H9 (cell line): ENCODE data around the gene SLAMF6. TPM values are rescaled to one million over a fixed set of nuclear protein-coding genes. Genes with fewer than 3 reads are reported as not detected.

Experiments
- DNase-seq: peaks from one replicate; pipeline ENCODE4 v3.0.0-alpha.2; 2017
- H2AFZ ChIP-seq: one replicate; pipeline ENCODE4 v1.6.1; 2013; ENCODE audit warnings: mild to moderate bottlenecking, low read length, control low read depth, moderate library complexity
- H2AK5ac ChIP-seq: 2 replicates; pipeline ENCODE4 v1.6.1; 2013; ENCODE audit warnings: low read length, control low read depth, mixed read lengths; ENCODE audit not compliant: insufficient read length
- H2BK120ac ChIP-seq: one replicate; pipeline ENCODE4 v1.6.1; 2013; ENCODE audit warnings: low read depth, mild to moderate bottlenecking, low read length, control low read depth, inconsistent platforms; ENCODE audit not compliant: poor library complexity, severe bottlenecking
- H2BK12ac ChIP-seq: 2 replicates; pipeline ENCODE4 v1.6.1; 2013; ENCODE audit warnings: low read length, control low read depth, mixed read lengths, low read depth; ENCODE audit not compliant: insufficient read length
- H2BK15ac ChIP-seq: 2 replicates; pipeline ENCODE4 v1.6.1; 2013; ENCODE audit warnings: low read depth, low read length, control low read depth
- H2BK20ac ChIP-seq: one replicate; pipeline ENCODE4 v1.6.1; 2013; ENCODE audit warnings: low read depth, mild to moderate bottlenecking, low read length, control low read depth, inconsistent platforms; ENCODE audit not compliant: poor library complexity, severe bottlenecking
- H2BK5ac ChIP-seq: 2 replicates; pipeline ENCODE4 v1.6.1; 2013; ENCODE audit warnings: low read length, control low read depth, mixed read lengths; ENCODE audit not compliant: insufficient read length
- H3K14ac ChIP-seq: 2 replicates; pipeline ENCODE4 v1.6.1; 2013; ENCODE audit warnings: low read length, control low read depth; ENCODE audit not compliant: insufficient read depth
- H3K18ac ChIP-seq: 2 replicates; pipeline ENCODE4 v1.6.1; 2013; ENCODE audit warnings: low read depth, mild to moderate bottlenecking, mixed read lengths, low read length, control low read depth; ENCODE audit not compliant: insufficient read length
- H3K23ac ChIP-seq: 2 replicates; pipeline ENCODE4 v1.6.1; 2013; ENCODE audit warnings: low read length, control low read depth, mixed read lengths, low read depth; ENCODE audit not compliant: insufficient read length
- H3K23me2 ChIP-seq: 2 replicates; pipeline ENCODE4 v1.6.1; 2013; ENCODE audit warnings: low read depth, mild to moderate bottlenecking, mixed read lengths, low read length, control low read depth; ENCODE audit not compliant: insufficient read length, poor library complexity, severe bottlenecking
- H3K27ac ChIP-seq: 2 replicates; pipeline ENCODE4 v1.5.1; 2013; ENCODE audit warnings: low read length, control low read depth, mixed read lengths, low read depth; ENCODE audit not compliant: insufficient read length
- H3K27me3 ChIP-seq: 2 replicates; pipeline ENCODE4 v1.6.1; 2013; ENCODE audit warnings: low read length, control low read depth, inconsistent platforms; ENCODE audit not compliant: insufficient read depth
- H3K4ac ChIP-seq: 2 replicates; pipeline ENCODE4 v1.6.1; 2013; ENCODE audit warnings: low read depth, mild to moderate bottlenecking, control low read depth, inconsistent platforms, low read length, moderate library complexity
- H3K4me1 ChIP-seq: 2 replicates; pipeline ENCODE4 v1.6.1; 2013; ENCODE audit warnings: low read length, control low read depth, inconsistent platforms; ENCODE audit not compliant: insufficient read depth
- H3K4me2 ChIP-seq: 2 replicates; pipeline ENCODE4 v1.6.1; 2013; ENCODE audit warnings: low read length, control low read depth, mixed read lengths; ENCODE audit not compliant: insufficient read length, insufficient read depth
- H3K56ac ChIP-seq: 2 replicates; pipeline ENCODE4 v1.6.1; 2013; ENCODE audit warnings: low read depth, mild to moderate bottlenecking, mixed read lengths, low read length, control low read depth; ENCODE audit not compliant: insufficient read length
- H3K79me1 ChIP-seq: 2 replicates; pipeline ENCODE4 v1.6.1; 2013; ENCODE audit warnings: low read depth, mild to moderate bottlenecking, moderate library complexity, low read length, control low read depth, inconsistent platforms; ENCODE audit not compliant: insufficient read depth, poor library complexity, severe bottlenecking
- H3K79me2 ChIP-seq: 2 replicates; pipeline ENCODE4 v1.6.1; 2013; ENCODE audit warnings: low read length, control low read depth, inconsistent platforms; ENCODE audit not compliant: insufficient read depth
- H3K9ac ChIP-seq: 2 replicates; pipeline ENCODE4 v1.6.1; 2013; ENCODE audit warnings: low read length, control low read depth, mixed read lengths; ENCODE audit not compliant: insufficient read length; ENCODE audit errors: extremely low read depth
- H3K9me3 ChIP-seq: one replicate; pipeline ENCODE4 v1.6.1; 2013; ENCODE audit warnings: low read depth, low read length, inconsistent platforms; ENCODE audit not compliant: control insufficient read depth
- H3T11ph ChIP-seq: one replicate; pipeline ENCODE4 v1.6.1; 2013; ENCODE audit warnings: mild to moderate bottlenecking, low read length, control low read depth, inconsistent platforms
- H4K20me1 ChIP-seq: one replicate; pipeline ENCODE4 v1.6.1; 2013; ENCODE audit not compliant: control insufficient read depth, insufficient read length, insufficient read depth
- H4K5ac ChIP-seq: 2 replicates; pipeline ENCODE4 v1.6.1; 2013; ENCODE audit warnings: low read depth, mild to moderate bottlenecking, mixed read lengths, low read length, control low read depth; ENCODE audit not compliant: insufficient read length
- H4K8ac ChIP-seq: replicated peaks from 2 replicates; pipeline ENCODE4 v1.6.1; 2013; ENCODE audit warnings: low read length, control low read depth, mixed read lengths, low read depth; ENCODE audit not compliant: insufficient read length
- H4K91ac ChIP-seq: 2 replicates; pipeline ENCODE4 v1.6.1; 2013; ENCODE audit warnings: low read depth, mild to moderate bottlenecking, moderate library complexity, mixed read lengths, low read length, control low read depth; ENCODE audit not compliant: insufficient read length
- H3K27ac Mint-ChIP-seq, 3 experiments: 2 replicates in 2 of 3; 3 replicates in 1 of 3; pipeline ENCODE4 v1.8.0; 2020 to 2021; ENCODE audit warnings: mixed read lengths in 3 of 3, mild to moderate bottlenecking in 1 of 3, moderate library complexity in 1 of 3
- H3K27me3 Mint-ChIP-seq: 2 replicates; pipeline ENCODE4 v1.8.0; 2021; ENCODE audit warnings: low read depth, mild to moderate bottlenecking, moderate library complexity, mixed read lengths
- H3K36me3 Mint-ChIP-seq, 3 experiments: 2 replicates in 2 of 3; 3 replicates in 1 of 3; pipeline ENCODE4 v1.8.0; 2020 to 2021; ENCODE audit warnings: low read depth in 3 of 3, mixed read lengths in 3 of 3; ENCODE audit not compliant: insufficient read depth in 1 of 3
- H3K4me1 Mint-ChIP-seq, 2 experiments: 2 replicates each; pipeline ENCODE4 v1.8.0; 2020; ENCODE audit warnings: mixed read lengths in 2 of 2
- H3K4me3 Mint-ChIP-seq, 2 experiments: 2 replicates in 1 of 2; 3 replicates in 1 of 2; pipeline ENCODE4 v1.8.0; 2020 to 2021; ENCODE audit warnings: mild to moderate bottlenecking in 2 of 2, mixed read lengths in 2 of 2, moderate library complexity in 1 of 2
- H3K9me3 Mint-ChIP-seq, 2 experiments: 2 replicates in 1 of 2; 3 replicates in 1 of 2; pipeline ENCODE4 v1.8.0; 2020; ENCODE audit warnings: mild to moderate bottlenecking in 2 of 2, mixed read lengths in 2 of 2, moderate library complexity in 1 of 2
- WGBS: extraction: QIAGEN DNeasy Blood & Tissue Kit; methylation state at CpG from one replicate; pipeline ENCODE4 v1.1.7; 2013; ENCODE audit warnings: missing lambda C conversion rate, low lambda C conversion rate, mixed read lengths; ENCODE audit not compliant: insufficient read length; ENCODE audit errors: extremely low coverage; 5-methylcytosine and 5-hydroxymethylcytosine counted together
- total RNA-seq: library from RNA; stranded (reverse); gene quantifications from 2 replicates; pipeline ENCODE4 v1.2.1, GENCODE V29; 2021
- TF ChIP-seq, protein P1 (sequence below): fragments of 200-600 bp; sonication (generic); conservative IDR thresholded peaks from 3 replicates; pipeline ENCODE4 v1.8.0; 2021; ENCODE audit warnings: antibody characterized with exemption, mild to moderate bottlenecking

Gene SLAMF6
- total RNA-seq, 1 experiment from 2014 or later, result not detected

DNA sequence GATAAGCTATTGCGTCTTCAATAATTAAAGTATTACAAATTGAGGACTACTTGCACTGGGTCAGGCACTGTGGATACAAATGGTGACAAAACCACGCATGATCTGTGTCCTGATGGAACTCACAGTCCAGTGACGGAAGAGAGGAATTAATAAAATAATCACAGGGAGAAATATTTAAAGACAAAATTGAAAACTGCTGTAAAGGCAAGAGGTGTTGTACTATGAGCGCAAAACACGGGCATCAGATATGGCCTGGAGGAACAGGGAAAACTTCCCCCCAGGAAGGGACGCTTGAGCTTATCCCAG lies 16.6 kb upstream of the SLAMF6 start:
- Histone ChIP-seq H2BK20ac (no peak overlapping the region), H3K79me2 (no peaks in the 10 kb centered on the region), H3K4me2 (no peak overlapping the region), H3K14ac (no peak overlapping the region), H3K9ac (no peak overlapping the region), H3T11ph (no peak overlapping the region), H4K5ac (no peak overlapping the region), H2BK12ac (no peak overlapping the region), H3K23me2 (no peaks in the 10 kb centered on the region), H2BK15ac (no peak overlapping the region), H3K9me3 (no peaks in the 10 kb centered on the region), H2AK5ac (no peak overlapping the region), H3K27me3 (no peaks in the 10 kb centered on the region), H3K23ac (no peak overlapping the region), H3K27ac (no peak overlapping the region), H3K79me1 (no peaks in the 10 kb centered on the region), H3K56ac (no peak overlapping the region), H3K4me1 (no peaks in the 10 kb centered on the region), H2AFZ (no peak overlapping the region), H4K20me1 (no peaks in the 10 kb centered on the region), H3K4ac (no peak overlapping the region), H3K18ac (no peak overlapping the region), H2BK5ac (no peak overlapping the region), H4K91ac (no peak overlapping the region), H4K8ac (no peak overlapping the region), H2BK120ac (no peak overlapping the region)
- Mint-ChIP-seq H3K4me3 (no peak overlapping the region), H3K27me3 (peaks cover 1% of the 10 kb centered on the region; the same call in 1 of the 2 replicates), H3K36me3 (peaks cover 4 to 10% (median 4%) of the 10 kb centered on the region in 3 experiments), H3K9me3 (peaks cover 4 to 6% of the 10 kb centered on the region in 2 experiments), H3K4me1 (no peaks in the 10 kb centered on the region), H3K27ac (no peak overlapping the region)
- no CpG with 5 or more reads among the region's 6 CpGs for WGBS
- no peak for DNase-seq
- TF ChIP-seq, protein P1, sequence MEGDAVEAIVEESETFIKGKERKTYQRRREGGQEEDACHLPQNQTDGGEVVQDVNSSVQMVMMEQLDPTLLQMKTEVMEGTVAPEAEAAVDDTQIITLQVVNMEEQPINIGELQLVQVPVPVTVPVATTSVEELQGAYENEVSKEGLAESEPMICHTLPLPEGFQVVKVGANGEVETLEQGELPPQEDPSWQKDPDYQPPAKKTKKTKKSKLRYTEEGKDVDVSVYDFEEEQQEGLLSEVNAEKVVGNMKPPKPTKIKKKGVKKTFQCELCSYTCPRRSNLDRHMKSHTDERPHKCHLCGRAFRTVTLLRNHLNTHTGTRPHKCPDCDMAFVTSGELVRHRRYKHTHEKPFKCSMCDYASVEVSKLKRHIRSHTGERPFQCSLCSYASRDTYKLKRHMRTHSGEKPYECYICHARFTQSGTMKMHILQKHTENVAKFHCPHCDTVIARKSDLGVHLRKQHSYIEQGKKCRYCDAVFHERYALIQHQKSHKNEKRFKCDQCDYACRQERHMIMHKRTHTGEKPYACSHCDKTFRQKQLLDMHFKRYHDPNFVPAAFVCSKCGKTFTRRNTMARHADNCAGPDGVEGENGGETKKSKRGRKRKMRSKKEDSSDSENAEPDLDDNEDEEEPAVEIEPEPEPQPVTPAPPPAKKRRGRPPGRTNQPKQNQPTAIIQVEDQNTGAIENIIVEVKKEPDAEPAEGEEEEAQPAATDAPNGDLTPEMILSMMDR, result no peak
